Effector CD8-positive, alpha-beta T cell (primary cell): ENCODE results near the gene NDUFAF5.

Source experiments
- DNase-seq: peaks from one replicate; lab custom pipeline; 2025; lab: John Stamatoyannopoulos, UW

The NDUFAF5 gene

DNA sequence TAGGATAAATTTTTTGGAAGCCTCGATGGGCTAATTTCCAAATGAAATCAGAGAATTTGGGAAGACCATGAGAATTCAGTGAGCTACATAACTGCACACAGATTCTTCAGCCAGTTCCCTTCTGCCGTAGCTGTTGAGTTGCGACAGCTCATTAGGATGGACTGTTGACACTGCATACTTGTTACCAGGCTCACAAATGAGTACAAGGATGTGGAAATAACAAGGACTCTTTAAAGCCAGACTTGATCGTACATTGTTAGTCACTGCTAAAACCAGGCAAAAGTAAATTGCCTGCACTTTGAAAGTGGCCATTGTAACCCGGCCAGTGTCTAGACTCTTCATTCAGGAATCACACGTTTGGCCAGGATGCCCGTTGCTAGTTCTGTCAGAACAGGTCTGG, 37.0 kb downstream of the NDUFAF5 start:
- DNase-seq, result no peak

DNA sequence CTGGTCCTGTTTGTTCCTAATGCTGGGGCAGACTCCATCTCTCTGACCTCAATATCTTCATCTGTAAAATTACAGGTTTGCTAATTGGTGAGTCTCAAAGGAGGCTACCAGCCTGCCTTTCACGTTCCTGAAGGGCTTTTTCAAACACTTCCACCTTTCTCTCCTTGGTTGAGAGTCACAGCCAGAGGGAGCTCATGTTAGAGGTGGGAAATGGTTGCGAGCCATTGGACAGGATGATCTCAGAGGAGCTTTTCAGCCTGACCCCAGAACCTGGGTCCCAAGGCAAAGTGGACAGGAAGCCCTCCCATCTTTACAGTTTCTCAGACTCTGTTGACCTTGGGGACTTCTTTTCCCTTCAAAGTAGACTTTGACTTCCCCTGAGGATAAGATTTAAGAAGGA, 37.6 kb downstream of the NDUFAF5 start:
- DNase-seq, result no peak

GRCh38 chr20:13824459-13824858, 39.6 kb downstream of the NDUFAF5 start:
- DNase-seq, result no peak

DNA sequence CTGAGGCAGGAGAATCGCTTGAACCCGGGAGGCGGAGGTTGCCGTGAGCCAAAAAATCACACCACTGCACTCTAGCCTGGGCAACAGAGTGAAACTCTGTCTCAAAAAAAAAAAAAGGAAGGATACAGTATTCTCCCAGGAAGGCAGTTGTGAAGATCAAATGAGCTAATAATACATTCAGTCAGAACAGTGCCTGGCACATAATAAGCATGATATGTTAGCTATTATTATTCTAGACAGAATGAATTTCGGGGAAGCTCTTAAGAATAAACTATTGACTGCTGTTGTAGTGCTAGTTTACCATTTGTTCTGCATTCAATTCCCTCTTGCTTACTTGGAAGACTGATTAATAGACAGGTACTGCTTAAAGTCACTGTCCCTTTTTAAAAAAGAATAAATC, 40.6 kb downstream of the NDUFAF5 start:
- DNase-seq, result no peak

GRCh38 chr20:13831476-13831875, 46.6 kb downstream of the NDUFAF5 start:
- no peak for DNase-seq

GRCh38 chr20:13838664-13839063, 53.8 kb downstream of the NDUFAF5 start:
- DNase-seq, result no peak

DNA sequence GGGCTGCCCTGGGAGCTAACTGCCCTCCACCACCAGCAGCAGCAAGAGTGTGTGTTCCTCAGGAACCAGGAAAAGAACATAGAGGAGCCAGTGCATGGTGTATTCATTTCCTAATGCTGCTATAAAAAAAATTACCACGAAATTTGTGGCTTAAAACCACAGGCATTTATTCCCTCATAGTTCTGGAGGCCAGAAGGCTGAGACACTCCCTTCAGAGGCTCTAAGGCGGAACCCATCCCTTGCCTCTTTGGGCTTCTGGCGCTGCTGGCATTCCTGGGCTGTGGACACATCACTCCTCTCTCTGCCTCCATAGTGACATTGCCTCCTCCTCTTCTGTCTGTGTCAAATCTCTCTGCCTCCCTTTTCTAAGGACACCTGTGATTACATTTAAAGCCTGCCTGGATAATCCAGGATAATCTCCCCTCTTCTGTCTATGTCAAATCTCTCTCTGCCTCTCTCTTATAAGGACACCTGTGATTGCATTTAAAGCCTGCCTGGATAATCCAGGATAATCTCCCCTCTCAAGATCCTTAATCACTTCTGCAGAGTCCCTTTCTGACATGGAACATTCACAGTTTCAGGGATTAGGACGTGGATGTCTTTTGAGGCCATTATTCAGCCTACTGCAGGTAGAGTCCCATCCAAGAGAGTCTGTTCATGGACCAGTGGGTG, 54.7 kb downstream of the NDUFAF5 start:
- DNase-seq, result no peak

- no peak for DNase-seq
Measured at GRCh38 chr20:13840093-13840465, 55.3 kb downstream of the NDUFAF5 start.

- DNase-seq, result no peak
Measured at GRCh38 chr20:13841206-13841605, 56.4 kb downstream of the NDUFAF5 start.

DNA sequence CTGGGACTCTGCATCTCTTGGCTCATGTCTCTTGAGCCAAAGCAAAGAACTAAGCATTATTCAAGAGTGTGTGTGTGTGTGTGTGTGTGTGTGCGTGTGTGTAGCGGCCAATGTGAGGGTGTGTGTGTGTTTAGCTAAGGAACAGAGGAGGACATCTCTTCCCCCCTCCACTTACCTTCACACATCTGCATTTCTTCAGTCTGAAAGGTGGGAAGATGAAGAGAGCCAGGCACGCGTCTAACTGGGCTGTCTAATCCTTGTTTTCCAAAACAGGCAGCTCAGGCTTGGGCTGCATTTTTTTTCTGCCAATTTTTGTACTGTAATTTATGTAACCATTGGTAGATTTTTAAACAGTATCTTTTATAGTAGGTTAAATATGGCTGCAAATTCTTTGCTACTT, 59.5 kb downstream of the NDUFAF5 start:
- DNase-seq, result no peak

- no peak for DNase-seq
Measured at GRCh38 chr20:13851279-13851678, 66.5 kb downstream of the NDUFAF5 start.

DNA sequence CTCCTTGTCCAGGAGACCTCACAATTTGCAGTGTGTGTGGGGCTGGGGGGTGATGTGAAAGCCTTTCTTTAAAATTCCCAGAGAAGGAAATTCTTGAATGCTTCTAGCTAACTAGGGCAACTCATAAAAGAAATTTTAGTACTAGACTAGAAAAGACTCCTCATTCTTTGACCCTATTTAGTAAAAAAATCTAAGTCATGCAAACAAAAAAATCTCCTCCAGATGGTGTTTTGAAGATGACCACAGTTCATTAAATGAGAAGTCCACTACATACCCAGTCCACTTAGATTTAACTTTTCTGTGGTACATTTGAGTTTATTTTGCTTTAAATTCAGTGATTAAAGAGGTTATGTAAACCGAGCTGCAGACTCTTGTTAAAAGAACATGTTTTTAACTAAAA, 67.5 kb downstream of the NDUFAF5 start:
- DNase-seq, result no peak

DNA sequence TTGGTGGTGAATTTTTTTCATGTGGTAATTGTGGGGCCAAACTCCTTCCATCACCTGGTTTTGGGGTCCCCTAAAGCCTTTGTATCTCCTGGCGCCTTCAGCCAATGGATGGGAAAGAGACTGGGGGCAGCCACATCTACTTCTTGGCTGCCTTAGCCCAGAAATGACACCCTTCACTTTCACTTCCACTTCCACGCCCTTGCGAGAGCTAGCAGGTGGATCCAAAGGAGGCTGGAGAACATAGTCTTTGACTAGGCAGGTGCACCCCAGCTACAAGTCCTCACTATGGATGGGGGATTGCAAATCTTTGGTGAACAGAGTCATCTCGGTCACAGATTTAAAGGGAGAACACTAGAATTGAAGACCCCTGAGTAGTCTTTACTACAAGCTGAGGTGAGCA, 70.8 kb downstream of the NDUFAF5 start:
- DNase-seq, result no peak

DNA sequence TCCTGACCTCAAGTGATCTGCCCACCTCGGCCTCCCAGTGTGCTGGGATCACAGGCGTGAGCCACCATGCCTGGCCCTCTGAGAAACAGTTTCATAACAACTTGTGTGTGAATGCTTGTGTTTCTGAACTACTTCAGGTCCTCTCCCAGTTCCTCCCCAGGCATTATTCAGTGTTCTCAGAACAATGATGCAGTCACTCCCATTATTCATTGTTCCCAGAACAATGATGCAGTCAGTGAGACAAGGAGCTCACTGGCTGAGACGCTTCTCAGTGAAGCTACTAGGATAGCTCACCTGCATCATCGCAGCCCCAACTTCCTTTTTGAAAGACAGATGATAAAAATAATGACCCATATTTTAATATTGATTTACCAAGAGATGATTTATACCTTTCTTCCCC, 71.5 kb downstream of the NDUFAF5 start:
- no peak for DNase-seq

- DNase-seq, result no peak
Measured at GRCh38 chr20:13857304-13857703, 72.5 kb downstream of the NDUFAF5 start.

DNA sequence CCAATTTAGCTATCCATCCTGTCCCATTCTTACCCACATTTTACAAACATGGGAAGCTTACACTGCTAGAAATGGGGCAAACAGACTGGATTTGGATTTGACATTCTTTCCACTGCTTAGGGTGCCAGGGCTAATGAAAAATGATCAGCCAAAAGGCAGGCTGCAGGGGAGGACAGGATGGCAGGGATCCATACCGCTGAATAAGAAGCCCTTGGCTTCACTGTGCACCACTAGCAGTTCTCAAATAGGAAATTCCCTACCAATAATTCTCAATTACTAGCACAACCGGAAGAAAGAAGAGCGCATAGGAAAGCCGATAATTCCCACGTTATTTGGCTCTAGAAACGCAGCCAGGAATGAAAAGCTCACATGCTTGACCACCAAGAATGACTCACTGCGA, 73.1 kb downstream of the NDUFAF5 start:
- DNase-seq, result no peak

- DNase-seq, result no peak
Measured at GRCh38 chr20:13858439-13858838, 73.6 kb downstream of the NDUFAF5 start.

DNA sequence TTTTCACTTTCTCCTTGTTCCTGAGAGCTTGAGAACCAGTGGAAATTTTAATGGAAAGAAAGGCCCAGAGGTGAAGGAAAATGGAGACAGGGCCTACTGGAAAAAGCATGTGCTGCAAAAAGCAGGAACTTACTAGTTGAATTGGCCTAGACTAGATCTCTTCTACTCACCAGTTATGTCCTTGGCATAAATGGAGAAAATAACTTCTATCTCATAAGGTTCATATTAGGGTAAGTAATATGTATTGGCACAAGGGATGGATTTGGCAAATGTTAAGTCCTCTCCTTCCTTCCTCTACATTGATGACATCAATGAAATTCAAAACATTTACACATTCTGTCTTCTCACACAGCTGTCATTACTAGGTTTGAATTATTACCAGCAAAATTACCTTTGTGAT, 74.0 kb downstream of the NDUFAF5 start:
- no peak for DNase-seq

GRCh38 chr20:13862245-13862644, 77.4 kb downstream of the NDUFAF5 start:
- no peak for DNase-seq

DNA sequence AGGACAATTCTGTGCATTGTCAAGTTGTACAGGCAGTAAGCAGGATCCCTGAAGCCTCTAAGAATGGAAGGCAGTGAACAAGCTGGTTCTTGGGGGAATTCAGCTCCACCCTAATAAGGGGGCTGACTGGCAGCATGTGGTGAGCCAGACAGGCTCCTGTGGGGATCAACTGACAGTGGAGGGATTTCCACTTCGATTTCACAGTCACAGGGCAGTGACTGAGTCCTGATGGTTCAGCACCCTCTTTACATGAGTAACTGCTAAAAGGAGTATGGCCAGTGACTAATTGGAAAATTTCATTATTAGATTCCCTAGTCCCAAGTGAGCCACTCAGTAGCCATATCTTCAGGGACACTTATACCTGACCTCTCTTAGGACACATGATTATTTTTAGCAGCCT, 78.4 kb downstream of the NDUFAF5 start:
- no peak for DNase-seq

GRCh38 chr20:13865156-13865555, 80.3 kb downstream of the NDUFAF5 start:
- DNase-seq, result no peak

GRCh38 chr20:13865791-13866351, 81.0 kb downstream of the NDUFAF5 start:
- DNase-seq, result no peak

GRCh38 chr20:13868331-13868730, 83.5 kb downstream of the NDUFAF5 start:
- no peak for DNase-seq

- DNase-seq, result no peak
Measured at GRCh38 chr20:13870170-13870748, 85.4 kb downstream of the NDUFAF5 start.
